OCI-LY7 (cell line): ENCODE results near the gene TCEANC2.

Experiments
- EZH2phosphoT487 ChIP-seq: fragments of 200-600 bp; sonication (generic); IDR thresholded peaks from 2 replicates; pipeline ENCODE4 v1.6.1; 2018; ENCODE audit warnings: low read depth, borderline replicate concordance, mild to moderate bottlenecking, mixed run types, antibody characterized with exemption, low read length, moderate library complexity, mixed read lengths
- TF ChIP-seq, protein P1 (sequence below): fragments of 200-600 bp; sonication (generic); conservative IDR thresholded peaks from 2 replicates; pipeline ENCODE4 v1.5.1; 2014; ENCODE audit warnings: mild to moderate bottlenecking, antibody characterized with exemption, low read length, moderate library complexity, mixed read lengths

DNA sequence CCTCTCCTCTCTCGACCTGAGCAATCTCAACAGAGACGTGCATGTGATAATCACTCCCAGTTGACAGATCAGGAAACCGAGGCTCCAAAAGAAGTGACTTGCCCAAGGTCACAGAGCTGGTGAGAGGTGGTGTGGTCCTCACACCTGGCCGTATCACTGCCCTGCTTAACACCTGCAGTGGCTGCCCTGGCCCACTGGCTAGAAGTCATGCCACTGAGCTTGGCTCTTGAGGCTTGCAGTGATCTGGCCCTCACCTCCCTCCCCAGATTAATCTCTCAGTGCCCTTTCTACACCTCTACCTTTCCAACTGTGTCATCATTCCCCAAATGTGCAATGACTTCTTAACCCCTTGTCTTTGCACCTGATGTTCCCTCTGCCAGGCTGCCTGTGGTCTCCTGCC lies 60.6 kb downstream of the TCEANC2 start:
- TF ChIP-seq, protein P1, sequence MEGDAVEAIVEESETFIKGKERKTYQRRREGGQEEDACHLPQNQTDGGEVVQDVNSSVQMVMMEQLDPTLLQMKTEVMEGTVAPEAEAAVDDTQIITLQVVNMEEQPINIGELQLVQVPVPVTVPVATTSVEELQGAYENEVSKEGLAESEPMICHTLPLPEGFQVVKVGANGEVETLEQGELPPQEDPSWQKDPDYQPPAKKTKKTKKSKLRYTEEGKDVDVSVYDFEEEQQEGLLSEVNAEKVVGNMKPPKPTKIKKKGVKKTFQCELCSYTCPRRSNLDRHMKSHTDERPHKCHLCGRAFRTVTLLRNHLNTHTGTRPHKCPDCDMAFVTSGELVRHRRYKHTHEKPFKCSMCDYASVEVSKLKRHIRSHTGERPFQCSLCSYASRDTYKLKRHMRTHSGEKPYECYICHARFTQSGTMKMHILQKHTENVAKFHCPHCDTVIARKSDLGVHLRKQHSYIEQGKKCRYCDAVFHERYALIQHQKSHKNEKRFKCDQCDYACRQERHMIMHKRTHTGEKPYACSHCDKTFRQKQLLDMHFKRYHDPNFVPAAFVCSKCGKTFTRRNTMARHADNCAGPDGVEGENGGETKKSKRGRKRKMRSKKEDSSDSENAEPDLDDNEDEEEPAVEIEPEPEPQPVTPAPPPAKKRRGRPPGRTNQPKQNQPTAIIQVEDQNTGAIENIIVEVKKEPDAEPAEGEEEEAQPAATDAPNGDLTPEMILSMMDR: no peak
- no peak for TF ChIP-seq EZH2phosphoT487
